Keratinocyte (primary cell): ENCODE results near the gene CCDC158. TPM values are rescaled to one million over a fixed set of nuclear protein-coding genes. Genes with fewer than 3 reads are reported as not detected.

Source experiments
- DNase-seq: peaks from one replicate; pipeline ENCODE4 v3.0.0-alpha.2; 2011; ENCODE audit warnings: low read depth, missing footprints, low spot score
- FAIRE-seq: peaks from 2 replicates; lab custom pipeline; 2011; peaks lifted over from hg19 to GRCh38; lab: Jason Lieb, UNC
- H2AFZ ChIP-seq: 2 replicates; pipeline ENCODE4 v1.6.0; 2012; ENCODE audit warnings: low read length, control low read depth, inconsistent platforms; ENCODE audit not compliant: control insufficient read depth
- H3K27ac ChIP-seq: 2 replicates; pipeline ENCODE4 v1.5.1; 2011; ENCODE audit warnings: low read length; ENCODE audit not compliant: control insufficient read depth, insufficient read depth
- H3K27me3 ChIP-seq: 3 replicates; pipeline ENCODE4 v1.6.0; 2011; ENCODE audit warnings: low read length; ENCODE audit not compliant: control insufficient read depth, insufficient read depth; ENCODE audit errors: extremely low read depth
- H3K36me3 ChIP-seq, 2 experiments: 2 replicates in 1 of 2; 3 replicates in 1 of 2; pipeline ENCODE4 v1.5.1; 2011; ENCODE audit warnings: low read length in 2 of 2, mild to moderate bottlenecking in 1 of 2; ENCODE audit not compliant: control insufficient read depth in 2 of 2, insufficient read depth in 2 of 2; ENCODE audit errors: extremely low read depth in 1 of 2
- H3K4me1 ChIP-seq: 3 replicates; pipeline ENCODE4 v1.5.1; 2011; ENCODE audit warnings: low read length; ENCODE audit not compliant: control insufficient read depth, insufficient read depth; ENCODE audit errors: extremely low read depth
- H3K4me2 ChIP-seq: 3 replicates; pipeline ENCODE4 v1.6.0; 2011; ENCODE audit warnings: low read depth, low read length; ENCODE audit not compliant: control insufficient read depth, insufficient read depth; ENCODE audit errors: extremely low read depth
- H3K4me3 ChIP-seq, 3 experiments: fragments of 200-600 bp in 1 of 3; sonication (generic) in 1 of 3; 2 replicates in 2 of 3; 3 replicates in 1 of 3; pipeline ENCODE4 v1.5.1; 2011 to 2016; ENCODE audit warnings: low read length in 3 of 3, mild to moderate bottlenecking in 3 of 3, control low read depth in 2 of 3, inconsistent platforms in 1 of 3, low read depth in 1 of 3, mixed read lengths in 1 of 3, mixed run types in 1 of 3, moderate library complexity in 1 of 3; ENCODE audit not compliant: control insufficient read depth in 2 of 3, insufficient read depth in 2 of 3; ENCODE audit errors: extremely low read depth in 1 of 3
- H3K79me2 ChIP-seq: 2 replicates; pipeline ENCODE4 v1.6.0; 2012; ENCODE audit warnings: low read length; ENCODE audit not compliant: control insufficient read depth, insufficient read depth
- H3K9ac ChIP-seq: 3 replicates; pipeline ENCODE4 v1.6.0; 2011; ENCODE audit warnings: low read length; ENCODE audit not compliant: control insufficient read depth, insufficient read depth; ENCODE audit errors: extremely low read depth
- H3K9me1 ChIP-seq: 3 replicates; pipeline ENCODE4 v1.6.0; 2011; ENCODE audit warnings: low read length; ENCODE audit not compliant: control insufficient read depth, insufficient read depth; ENCODE audit errors: extremely low read depth
- H3K9me3 ChIP-seq: 2 replicates; pipeline ENCODE4 v1.5.1; 2012; ENCODE audit warnings: low read depth, low read length; ENCODE audit not compliant: control insufficient read depth
- H4K20me1 ChIP-seq: 3 replicates; pipeline ENCODE4 v1.6.0; 2011; ENCODE audit warnings: low read length; ENCODE audit not compliant: control insufficient read depth, insufficient read depth; ENCODE audit errors: extremely low read depth
- CTCF ChIP-seq, 3 experiments: IDR thresholded peaks in 1 of 3; conservative IDR thresholded peaks in 1 of 3; optimal IDR thresholded peaks in 1 of 3; 2 replicates in 2 of 3; 3 replicates in 1 of 3; pipeline versions ENCODE3 to v1.5.1; 2011; ENCODE audit warnings: low read length in 3 of 3, mild to moderate bottlenecking in 3 of 3, moderate library complexity in 2 of 3, control low read depth in 1 of 3, inconsistent platforms in 1 of 3; ENCODE audit not compliant: insufficient read depth in 2 of 3; ENCODE audit errors: extremely low read depth in 1 of 3
- EZH2 ChIP-seq: IDR thresholded peaks from one replicate; pipeline ENCODE4 v1.6.1; 2012; ENCODE audit warnings: inconsistent platforms, mild to moderate bottlenecking, low read length, moderate library complexity
- dilution Hi-C: fragments of 300-500 bp; cut with MboI; formaldehyde crosslinking; loops from one replicate; pipeline ENCODE4 v1.7.0; 2020; ENCODE audit warnings: low sequenced_read_pairs; ENCODE audit not compliant: extremely low pct_ligation_motif_present
- polyA plus RNA-seq, 5 experiments: library from polyadenylated mRNA; depleted of rRNA in 3 of 5; stranded (reverse) in 3 of 5; stranded (forward) in 1 of 5; unstranded in 1 of 5; fragments of >200 nt; gene quantifications; 1 replicate in 1 of 5; 2 replicates in 3 of 5; 3 replicates in 1 of 5; pipeline versions ENCODE4 v1.2.1 to v1.2.3, GENCODE V29; 2011 to 2012; ENCODE audit warnings: missing spikeins in 2 of 5, low read depth in 1 of 5, low replicate concordance in 1 of 5

The CCDC158 gene
- polyA plus RNA-seq, 1 donor (not counting 4 experiments of a cell fraction or from before 2014, with no cell fraction given): not detected

DNA sequence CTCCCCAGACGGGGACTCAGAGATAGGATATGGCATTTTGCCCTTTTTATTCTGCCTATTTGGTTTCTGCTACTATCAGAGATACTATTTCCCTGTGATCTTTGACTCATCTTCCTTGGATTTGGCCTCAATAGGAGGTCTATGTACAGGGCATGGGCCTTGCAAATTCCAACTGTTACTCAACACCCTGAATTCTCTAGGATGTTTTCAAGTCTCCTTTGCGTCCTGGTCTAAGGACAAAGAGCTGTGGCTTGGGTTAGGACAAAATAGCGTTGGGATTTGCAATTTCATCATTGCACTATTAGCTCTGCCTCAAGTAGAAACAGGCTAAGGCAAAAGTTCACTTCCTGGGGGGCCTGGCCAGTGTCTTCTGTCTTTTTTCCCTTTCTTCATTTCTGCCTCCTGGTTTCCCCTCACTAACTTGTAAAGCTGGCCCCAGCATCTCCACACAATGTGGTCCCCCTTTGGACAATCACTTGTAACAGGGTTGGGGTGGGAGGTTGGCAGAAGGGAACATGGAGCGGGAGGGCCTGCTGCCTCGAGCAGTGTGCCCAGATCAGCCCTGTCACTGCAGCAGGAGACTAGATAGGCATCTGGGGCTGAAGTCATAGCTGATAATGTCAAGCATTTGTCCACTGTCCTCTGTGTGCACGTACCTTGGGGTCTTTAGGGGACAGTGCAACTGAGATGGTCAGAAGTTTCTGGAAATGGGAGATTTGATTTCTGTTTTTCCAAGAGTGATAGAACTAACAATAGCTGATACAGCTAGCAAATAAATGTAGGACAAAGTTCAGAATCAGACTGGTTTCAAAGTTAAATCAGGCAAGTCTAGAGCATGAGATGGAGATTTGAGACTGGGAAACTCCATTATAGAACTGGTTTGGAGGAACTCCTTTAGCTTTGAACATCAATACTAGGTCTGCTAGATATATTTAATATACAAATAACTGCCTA is 140.2 kb downstream of the CCDC158 start:
- Histone ChIP-seq H3K4me2 (no peak overlapping the region), H3K79me2 (no peaks in the 10 kb centered on the region), H3K9me3 (no peaks in the 10 kb centered on the region), H3K36me3 (no peaks in the 10 kb centered on the region), H3K4me3 (no peak overlapping the region), H3K9me1 (no peaks in the 10 kb centered on the region), H3K27ac (no peak overlapping the region), H3K9ac (no peak overlapping the region), H2AFZ (no peak overlapping the region), H4K20me1 (no peaks in the 10 kb centered on the region), H3K4me1 (no peaks in the 10 kb centered on the region), H3K27me3 (no peaks in the 10 kb centered on the region)
- dilution Hi-C loops: no loop called here
- DNase-seq: no peak
- TF ChIP-seq CTCF (optimal IDR thresholded peaks at IDR 0.05 in 1 of 3, IDR thresholded peaks at IDR 0.05 in 1 of 3, conservative IDR thresholded peaks at IDR 0.05 in 1 of 3; ENCODE audit: extremely low read depth in 1 of 3, insufficient read depth in 2 of 3, low read length in 3 of 3): no peak
- TF ChIP-seq EZH2: no peak
- no peak for FAIRE-seq

DNA sequence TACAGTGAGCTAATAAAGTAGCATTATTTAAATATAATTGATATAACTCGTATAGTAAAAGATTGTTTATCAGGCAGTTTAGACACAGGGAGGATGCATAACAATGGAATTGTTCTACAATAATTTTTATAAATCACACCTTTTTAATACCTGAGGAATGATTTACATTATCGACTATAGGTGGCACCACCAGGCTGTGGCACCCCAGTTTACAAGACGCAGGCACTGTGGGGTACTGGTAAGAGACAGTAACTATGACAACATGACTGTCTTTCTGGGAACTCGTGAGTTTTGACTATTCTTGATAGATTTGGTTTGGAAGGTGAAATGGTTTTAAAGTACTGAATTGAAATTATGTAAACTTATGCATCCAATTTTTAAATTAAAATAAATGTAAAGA is 141.5 kb downstream of the CCDC158 start:
- Histone ChIP-seq H3K9ac (no peak overlapping the region), H3K9me3 (no peaks in the 10 kb centered on the region), H3K4me3 (no peak overlapping the region), H3K4me2 (no peak overlapping the region), H2AFZ (no peak overlapping the region), H3K27me3 (no peaks in the 10 kb centered on the region), H3K4me1 (no peaks in the 10 kb centered on the region), H3K36me3 (no peaks in the 10 kb centered on the region), H3K27ac (no peak overlapping the region), H4K20me1 (no peaks in the 10 kb centered on the region), H3K79me2 (no peaks in the 10 kb centered on the region), H3K9me1 (no peaks in the 10 kb centered on the region)
- TF ChIP-seq EZH2: no peak
- peak in 1 of 3 experiments; percentile 17 for TF ChIP-seq CTCF (optimal IDR thresholded peaks at IDR 0.05 in 1 of 3, IDR thresholded peaks at IDR 0.05 in 1 of 3, conservative IDR thresholded peaks at IDR 0.05 in 1 of 3; ENCODE audit: extremely low read depth in 1 of 3, insufficient read depth in 2 of 3, low read length in 3 of 3)
- no peak for FAIRE-seq
- dilution Hi-C loops: no loop called here
- no peak for DNase-seq
